ENCODE measurements around the gene ZFHX2. TPM values are rescaled to one million over a fixed set of nuclear protein-coding genes. Genes with fewer than 3 reads are reported as not detected.
A peak's percentile ranks its signal among the peaks of the same experiment; 100 is the strongest.

Gene ZFHX2
- total RNA-seq, 1 experiment from 2014 or later, result 3.7 TPM

GRCh38 chr14:23573384-23574015, 21.9 kb upstream of the ZFHX2 start:
- no peaks in the 10 kb centered on the region for H3K9me3 Mint-ChIP-seq (ENCODE audit: low read depth, unreplicated experiment)
- peaks cover 50% of the 10 kb centered on the region for H3K27me3 Mint-ChIP-seq (ENCODE audit: unreplicated experiment)
- H3K27ac Mint-ChIP-seq (ENCODE audit: unreplicated experiment), result no peak overlapping the region
- no peak overlapping the region for H3K4me3 Mint-ChIP-seq (ENCODE audit: low read depth, unreplicated experiment)
- DNase-seq, result no peak
- H3K4me1 Mint-ChIP-seq (ENCODE audit: low read depth, unreplicated experiment), result peaks cover 19% of the 10 kb centered on the region
- H3K36me3 Mint-ChIP-seq (ENCODE audit: insufficient read depth, unreplicated experiment), result peaks cover under 1% of the 10 kb centered on the region
- intact Hi-C loops (cut with micrococcal nuclease; ENCODE audit: unreplicated experiment), result no loop called here
- TF ChIP-seq CTCF (IDR thresholded peaks at IDR 0.05; ENCODE audit: unreplicated experiment), result no peak
- CTCF ChIA-PET, result no interaction called here
- no TSS peak for BruUV-seq (replicated peaks)

- Mint-ChIP-seq H3K9me3 (ENCODE audit: low read depth, unreplicated experiment) (no peaks in the 10 kb centered on the region), H3K4me1 (ENCODE audit: low read depth, unreplicated experiment) (peaks cover 25% of the 10 kb centered on the region), H3K27ac (ENCODE audit: unreplicated experiment) (peak overlapping the region; percentile 68), H3K36me3 (ENCODE audit: insufficient read depth, unreplicated experiment) (peaks cover 8% of the 10 kb centered on the region), H3K4me3 (ENCODE audit: low read depth, unreplicated experiment) (no peak overlapping the region), H3K27me3 (ENCODE audit: unreplicated experiment) (peaks cover 43% of the 10 kb centered on the region)
- no peak for DNase-seq
- no peak for TF ChIP-seq CTCF (IDR thresholded peaks at IDR 0.05; ENCODE audit: unreplicated experiment)
- CTCF ChIA-PET, result no interaction called here
- no TSS peak for BruUV-seq (replicated peaks)
- intact Hi-C loops (cut with micrococcal nuclease; ENCODE audit: unreplicated experiment), result no loop called here
These were observed 21.3 kb upstream of the ZFHX2 start for GRCh38 chr14:23572836-23573235.

GRCh38 chr14:23572524-23572828, 20.9 kb upstream of the ZFHX2 start:
- no peak overlapping the region for H3K4me3 Mint-ChIP-seq (ENCODE audit: low read depth, unreplicated experiment)
- no peak for DNase-seq
- peaks cover 27% of the 10 kb centered on the region for H3K4me1 Mint-ChIP-seq (ENCODE audit: low read depth, unreplicated experiment)
- TF ChIP-seq CTCF (IDR thresholded peaks at IDR 0.05; ENCODE audit: unreplicated experiment), result no peak
- H3K9me3 Mint-ChIP-seq (ENCODE audit: low read depth, unreplicated experiment), result no peaks in the 10 kb centered on the region
- BruUV-seq (replicated peaks), result no TSS peak
- H3K27ac Mint-ChIP-seq (ENCODE audit: unreplicated experiment), result peak overlapping the region; percentile 68
- intact Hi-C loops (cut with micrococcal nuclease; ENCODE audit: unreplicated experiment), result no loop called here
- peaks cover 11% of the 10 kb centered on the region for H3K36me3 Mint-ChIP-seq (ENCODE audit: insufficient read depth, unreplicated experiment)
- CTCF ChIA-PET, result interaction anchor here (0.6 kb wide), 1 partner anchor 75 kb away, joined by 3 read pairs; no protein-coding TSS in a partner anchor
- H3K27me3 Mint-ChIP-seq (ENCODE audit: unreplicated experiment), result peaks cover 40% of the 10 kb centered on the region

GRCh38 chr14:23571701-23572523, 20.3 kb upstream of the ZFHX2 start:
- H3K4me3 Mint-ChIP-seq (ENCODE audit: low read depth, unreplicated experiment), result no peak overlapping the region
- TF ChIP-seq CTCF (IDR thresholded peaks at IDR 0.05; ENCODE audit: unreplicated experiment), result no peak
- CTCF ChIA-PET, result interaction anchor here (0.6 kb wide), 1 partner anchor 74 kb away, joined by 3 read pairs; no protein-coding TSS in a partner anchor

More at GRCh38 chr14:23571701-23572523, 20.3 kb upstream of the ZFHX2 start:
- Mint-ChIP-seq H3K27ac (ENCODE audit: unreplicated experiment) (peak overlapping the region; percentile 68), H3K4me1 (ENCODE audit: low read depth, unreplicated experiment) (peaks cover 27% of the 10 kb centered on the region), H3K36me3 (ENCODE audit: insufficient read depth, unreplicated experiment) (peaks cover 17% of the 10 kb centered on the region), H3K9me3 (ENCODE audit: low read depth, unreplicated experiment) (no peaks in the 10 kb centered on the region), H3K27me3 (ENCODE audit: unreplicated experiment) (peaks cover 34% of the 10 kb centered on the region)
- intact Hi-C loops (cut with micrococcal nuclease; ENCODE audit: unreplicated experiment), result no loop called here
- BruUV-seq (replicated peaks), result no TSS peak
- DNase-seq, result no peak
